Lower lobe of right lung (tissue), 2 donors: ENCODE results near the gene LGR4. TPM values are rescaled to one million over a fixed set of nuclear protein-coding genes. Genes with fewer than 3 reads are reported as not detected.

Source experiments
- ATAC-seq, 2 donors: fragments of 200-7000 bp; cut with Tn5 transposase; one replicate each; pipeline ENCODE4 v1.9.1; 2020 to 2022; ENCODE audit warnings: mild to moderate bottlenecking in 2 of 2, moderate library complexity in 2 of 2
- DNase-seq: peaks from one replicate; pipeline ENCODE4 v3.0.0-alpha.2; 2020
- H3K27ac ChIP-seq: fragments of 200-600 bp; one replicate; pipeline ENCODE4 v1.8.0; 2022
- H3K27me3 ChIP-seq: fragments of 200-600 bp; one replicate; pipeline ENCODE4 v1.8.0; 2022; ENCODE audit warnings: low read depth
- H3K36me3 ChIP-seq: fragments of 200-600 bp; one replicate; pipeline ENCODE4 v1.8.0; 2022; ENCODE audit warnings: mild to moderate bottlenecking
- H3K4me1 ChIP-seq: fragments of 200-600 bp; one replicate; pipeline ENCODE4 v1.8.0; 2022
- H3K4me3 ChIP-seq: fragments of 200-600 bp; one replicate; pipeline ENCODE4 v1.8.0; 2022; ENCODE audit warnings: mild to moderate bottlenecking
- H3K9me3 ChIP-seq: fragments of 200-600 bp; one replicate; pipeline ENCODE4 v1.8.0; 2022
- intact Hi-C: fragments of 100-400 bp; cut with DNase I; formaldehyde crosslinking; loops from one replicate; pipeline ENCODE4 v1.11.0; 2022
- total RNA-seq: library from RNA; stranded (reverse); fragmentation: NEBNext Ultra II Directional; extraction: Animal tissue kit (Norgen Biotek cat#: 25700); gene quantifications from one replicate; pipeline ENCODE4 v1.2.1, GENCODE V29; 2021
- TF ChIP-seq, protein P1 (sequence below): fragments of 200-600 bp; IDR thresholded peaks from one replicate; pipeline ENCODE4 v1.8.0; 2022; ENCODE audit warnings: antibody characterized with exemption, mild to moderate bottlenecking
- donor health status: DM: no; HTN: yes; CAD: no; lungs with severe emphysema.

Gene LGR4
- total RNA-seq, 1 donor from 2014 or later: 7.5 TPM

DNA sequence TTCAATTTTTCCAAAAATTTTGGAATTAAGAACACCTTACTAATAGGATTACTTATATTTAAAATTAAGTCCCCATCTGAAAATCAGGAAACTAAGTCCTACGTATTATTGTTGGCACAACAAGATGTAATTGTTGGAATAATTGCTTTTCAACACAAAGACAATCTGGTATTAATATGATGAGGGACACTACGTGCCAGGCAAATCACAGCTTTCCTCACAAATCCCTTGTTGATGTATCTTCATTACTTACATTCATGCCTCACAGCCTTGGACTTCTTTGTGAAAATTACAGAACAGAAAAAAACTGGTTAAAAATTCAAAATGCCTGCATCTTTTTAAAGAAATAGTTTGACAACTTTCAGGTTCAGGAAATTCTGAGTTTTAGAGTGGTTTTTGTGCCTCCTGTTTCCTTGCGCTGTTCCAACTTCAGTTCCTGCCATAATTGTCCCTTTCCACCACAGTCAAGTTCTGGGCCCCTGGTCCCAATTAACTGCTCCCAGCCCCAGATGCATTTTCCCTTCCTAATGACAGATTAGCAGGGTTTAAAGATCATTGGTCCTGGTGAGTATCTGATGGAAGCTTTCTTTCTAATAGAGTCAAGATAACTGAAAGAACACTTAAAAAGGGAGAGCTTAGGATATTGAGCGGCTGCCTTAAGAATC lies 86.3 kb downstream of the LGR4 start:
- TF ChIP-seq, protein P1, sequence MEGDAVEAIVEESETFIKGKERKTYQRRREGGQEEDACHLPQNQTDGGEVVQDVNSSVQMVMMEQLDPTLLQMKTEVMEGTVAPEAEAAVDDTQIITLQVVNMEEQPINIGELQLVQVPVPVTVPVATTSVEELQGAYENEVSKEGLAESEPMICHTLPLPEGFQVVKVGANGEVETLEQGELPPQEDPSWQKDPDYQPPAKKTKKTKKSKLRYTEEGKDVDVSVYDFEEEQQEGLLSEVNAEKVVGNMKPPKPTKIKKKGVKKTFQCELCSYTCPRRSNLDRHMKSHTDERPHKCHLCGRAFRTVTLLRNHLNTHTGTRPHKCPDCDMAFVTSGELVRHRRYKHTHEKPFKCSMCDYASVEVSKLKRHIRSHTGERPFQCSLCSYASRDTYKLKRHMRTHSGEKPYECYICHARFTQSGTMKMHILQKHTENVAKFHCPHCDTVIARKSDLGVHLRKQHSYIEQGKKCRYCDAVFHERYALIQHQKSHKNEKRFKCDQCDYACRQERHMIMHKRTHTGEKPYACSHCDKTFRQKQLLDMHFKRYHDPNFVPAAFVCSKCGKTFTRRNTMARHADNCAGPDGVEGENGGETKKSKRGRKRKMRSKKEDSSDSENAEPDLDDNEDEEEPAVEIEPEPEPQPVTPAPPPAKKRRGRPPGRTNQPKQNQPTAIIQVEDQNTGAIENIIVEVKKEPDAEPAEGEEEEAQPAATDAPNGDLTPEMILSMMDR: no peak
- no peaks in the 10 kb centered on the region for H3K36me3 ChIP-seq
- H3K9me3 ChIP-seq: no peaks in the 10 kb centered on the region
- ATAC-seq: no peak
- no peak overlapping the region for H3K27ac ChIP-seq
- no peak overlapping the region for H3K4me3 ChIP-seq
- no peaks in the 10 kb centered on the region for H3K27me3 ChIP-seq
- H3K4me1 ChIP-seq: no peaks in the 10 kb centered on the region
- intact Hi-C loops: no loop called here
- DNase-seq: no peak

DNA sequence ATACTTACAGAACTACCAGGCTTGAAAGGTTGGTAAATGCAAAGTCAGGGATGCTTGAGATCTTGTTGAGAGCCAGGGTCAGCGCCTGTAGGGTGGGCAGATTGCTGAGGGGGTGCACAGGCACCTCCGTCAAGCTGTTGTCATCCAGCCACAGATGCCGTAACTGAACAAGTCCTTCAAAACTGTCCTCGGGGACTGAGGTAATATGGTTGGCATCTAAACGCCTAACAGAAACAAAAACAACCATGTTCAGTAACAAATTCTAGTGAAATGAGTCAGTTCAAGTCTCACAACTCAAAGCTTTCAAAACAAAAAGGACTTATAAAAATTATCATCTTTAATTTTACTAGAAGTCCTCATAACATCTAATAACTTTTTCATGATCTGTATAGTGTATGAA lies 87.3 kb downstream of the LGR4 start:
- Histone ChIP-seq H3K27ac (no peak overlapping the region), H3K27me3 (no peaks in the 10 kb centered on the region), H3K4me3 (no peak overlapping the region), H3K4me1 (no peaks in the 10 kb centered on the region), H3K36me3 (no peaks in the 10 kb centered on the region), H3K9me3 (no peaks in the 10 kb centered on the region)
- ATAC-seq (no peak), DNase-seq (no peak)
- TF ChIP-seq, protein P1: no peak
- intact Hi-C loops: no loop called here

DNA sequence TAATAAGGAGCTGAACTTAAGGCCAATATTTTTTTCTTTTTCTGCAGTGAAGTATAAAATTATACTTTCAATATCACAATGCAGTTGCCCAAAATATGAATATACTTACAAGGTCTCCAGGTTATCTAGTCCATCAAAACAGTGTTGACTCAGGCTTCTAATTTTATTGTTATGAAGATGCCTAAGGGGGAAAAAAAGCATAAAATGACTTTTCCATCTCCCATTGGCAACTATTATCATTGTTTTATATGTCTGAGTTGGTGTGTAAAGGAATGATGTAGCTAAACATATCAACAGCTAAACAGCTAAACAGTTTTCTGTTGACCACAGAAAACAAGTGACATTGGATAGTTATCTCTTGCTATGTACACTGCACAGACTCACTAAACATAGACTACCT lies 88.4 kb downstream of the LGR4 start:
- no peaks in the 10 kb centered on the region for H3K27me3 ChIP-seq
- H3K27ac ChIP-seq: no peak overlapping the region
- TF ChIP-seq, protein P1: no peak
- H3K9me3 ChIP-seq: no peaks in the 10 kb centered on the region
- ATAC-seq (no peak), DNase-seq (no peak)
- no peak overlapping the region for H3K4me3 ChIP-seq
- no peaks in the 10 kb centered on the region for H3K36me3 ChIP-seq
- intact Hi-C loops: no loop called here
- H3K4me1 ChIP-seq: no peaks in the 10 kb centered on the region

DNA sequence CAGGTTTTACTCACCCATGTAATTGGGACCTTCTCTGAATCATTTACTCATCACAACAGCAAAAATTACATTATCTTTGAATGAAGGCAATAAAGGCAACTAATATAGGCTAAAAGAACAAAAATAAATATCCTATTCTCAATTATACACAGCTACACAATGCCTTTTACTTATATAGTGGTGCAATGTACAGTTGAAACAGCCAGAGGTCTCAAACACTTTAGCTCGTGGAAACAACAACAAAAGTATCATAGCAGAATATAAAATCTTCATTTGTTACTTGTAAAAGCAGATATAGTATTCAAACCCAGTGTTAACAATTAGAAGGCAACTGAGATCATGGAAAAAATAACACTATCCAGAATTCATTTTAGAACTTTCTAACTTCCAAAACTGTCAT lies 88.9 kb downstream of the LGR4 start:
- DNase-seq (no peak), ATAC-seq (no peak)
- Histone ChIP-seq H3K27ac (no peak overlapping the region), H3K4me1 (no peaks in the 10 kb centered on the region), H3K36me3 (no peaks in the 10 kb centered on the region), H3K9me3 (no peaks in the 10 kb centered on the region), H3K4me3 (no peak overlapping the region), H3K27me3 (no peaks in the 10 kb centered on the region)
- intact Hi-C loops: no loop called here
- TF ChIP-seq, protein P1: no peak

DNA sequence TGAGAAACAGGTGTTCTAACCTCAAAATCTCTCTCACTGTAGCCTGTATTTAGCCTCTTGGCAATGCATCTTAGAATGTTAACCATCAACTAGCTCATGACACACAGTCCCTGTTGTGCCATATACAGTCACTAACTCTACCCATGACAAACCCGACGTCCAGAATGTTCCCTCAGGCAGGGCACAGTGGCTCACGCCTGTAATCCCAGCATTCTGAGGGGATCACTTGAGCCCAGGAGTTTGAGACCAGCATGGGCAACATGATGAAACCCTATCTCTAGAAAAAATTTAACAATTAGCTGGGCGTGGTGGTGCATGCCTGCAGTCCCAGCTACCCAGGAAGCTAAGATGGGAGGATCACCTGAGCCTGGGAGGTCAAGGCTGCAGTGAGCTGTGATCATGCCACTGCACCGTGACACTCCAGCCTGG lies 91.3 kb downstream of the LGR4 start:
- Histone ChIP-seq H3K36me3 (no peaks in the 10 kb centered on the region), H3K27me3 (no peaks in the 10 kb centered on the region), H3K4me3 (no peak overlapping the region), H3K4me1 (no peaks in the 10 kb centered on the region), H3K27ac (no peak overlapping the region), H3K9me3 (no peaks in the 10 kb centered on the region)
- no peak for ATAC-seq
- TF ChIP-seq, protein P1: no peak
- DNase-seq: no peak
- intact Hi-C loops: no loop called here
